SK-N-SH treated with all-trans-retinoic acid at 6 μM for 48 hours (cell line): ENCODE results near the gene COX19.

Experiments
- ATAC-seq: fragments of 200-7000 bp; cut with Tn5 transposase; 3 replicates; pipeline ENCODE4 v1.9.1; 2020; ENCODE audit warnings: mild to moderate bottlenecking, moderate library complexity
- ARNTL ChIP-seq: fragments of 450-650 bp; formaldehyde crosslinking; IDR thresholded peaks from 2 replicates; pipeline ENCODE4 v1.5.0; 2020; ENCODE audit warnings: low read depth, mild to moderate bottlenecking, moderate library complexity, borderline replicate concordance
- BACH2 ChIP-seq: fragments of 250-450 bp; sonication (Bioruptor Pico); IDR thresholded peaks from 2 replicates; pipeline ENCODE4 v1.9.0; 2021; ENCODE audit warnings: mild to moderate bottlenecking, borderline replicate concordance
- CSDC2 ChIP-seq: fragments of 250-450 bp; sonication (Bioruptor Pico); IDR thresholded peaks from 2 replicates; pipeline ENCODE4 v1.5.0; 2020; ENCODE audit warnings: mild to moderate bottlenecking, moderate library complexity
- CSRNP3 ChIP-seq: fragments of 250-450 bp; sonication (Bioruptor Pico); IDR thresholded peaks from 2 replicates; pipeline ENCODE4 v1.5.1; 2021; ENCODE audit warnings: mild to moderate bottlenecking, moderate library complexity
- ESRRG ChIP-seq: fragments of 250-450 bp; sonication (Bioruptor Pico); IDR thresholded peaks from 2 replicates; pipeline ENCODE4 v1.6.1; 2021; ENCODE audit warnings: mild to moderate bottlenecking
- GLIS3 ChIP-seq: fragments of 250-450 bp; sonication (Bioruptor Pico); IDR thresholded peaks from 2 replicates; pipeline ENCODE4 v1.5.0; 2020; ENCODE audit warnings: mild to moderate bottlenecking, moderate library complexity
- ISL1 ChIP-seq: fragments of 250-450 bp; sonication (Bioruptor Pico); IDR thresholded peaks from 2 replicates; pipeline ENCODE4 v2.1.2; 2022; ENCODE audit warnings: mild to moderate bottlenecking, moderate library complexity
- OSR1 ChIP-seq: fragments of 250-450 bp; sonication (Bioruptor Pico); IDR thresholded peaks from 2 replicates; pipeline ENCODE4 v1.8.0; 2022; ENCODE audit warnings: moderate library complexity, mild to moderate bottlenecking, inconsistent platforms
- PPARA ChIP-seq: fragments of 250-450 bp; sonication (Bioruptor Pico); IDR thresholded peaks from 2 replicates; pipeline ENCODE4 v1.5.0; 2020; ENCODE audit warnings: mild to moderate bottlenecking, borderline replicate concordance
- RARB ChIP-seq: fragments of 250-450 bp; sonication (Bioruptor Pico); IDR thresholded peaks from 2 replicates; pipeline ENCODE4 v1.8.0; 2021; ENCODE audit warnings: mild to moderate bottlenecking, moderate library complexity
- SNAI2 ChIP-seq: fragments of 250-450 bp; sonication (Bioruptor Pico); IDR thresholded peaks from 2 replicates; pipeline ENCODE4 v1.5.0; 2020; ENCODE audit warnings: mild to moderate bottlenecking, moderate library complexity
- TCF4 ChIP-seq: fragments of 250-450 bp; sonication (Bioruptor Pico); IDR thresholded peaks from 2 replicates; pipeline ENCODE4 v1.8.0; 2021; ENCODE audit warnings: mild to moderate bottlenecking, moderate library complexity, borderline replicate concordance
- TOX ChIP-seq: fragments of 250-450 bp; sonication (Bioruptor Pico); IDR thresholded peaks from 2 replicates; pipeline ENCODE4 v1.8.0; 2021; ENCODE audit warnings: mild to moderate bottlenecking, moderate library complexity, borderline replicate concordance
- ZC3H10 ChIP-seq: fragments of 250-450 bp; sonication (Bioruptor Pico); IDR thresholded peaks from 2 replicates; pipeline ENCODE4 v1.5.1; 2021; ENCODE audit warnings: mild to moderate bottlenecking, moderate library complexity
- ZFP3 ChIP-seq: fragments of 250-450 bp; sonication (Bioruptor Pico); IDR thresholded peaks from 2 replicates; pipeline ENCODE4 v1.5.0; 2020; ENCODE audit warnings: mild to moderate bottlenecking, moderate library complexity
- ZFP30 ChIP-seq: fragments of 450-650 bp; formaldehyde crosslinking; IDR thresholded peaks from 2 replicates; pipeline ENCODE4 v1.5.0; 2022; ENCODE audit warnings: mild to moderate bottlenecking, moderate library complexity
- ZNF565 ChIP-seq: fragments of 450-650 bp; formaldehyde crosslinking; conservative IDR thresholded peaks from 2 replicates; pipeline ENCODE4 v1.5.0; 2020; ENCODE audit warnings: low read depth, mild to moderate bottlenecking, moderate library complexity
- ZNF70 ChIP-seq: fragments of 450-650 bp; formaldehyde crosslinking; IDR thresholded peaks from 2 replicates; pipeline ENCODE4 v1.5.0; 2020; ENCODE audit warnings: mild to moderate bottlenecking, moderate library complexity
- ZNF8 ChIP-seq: fragments of 450-650 bp; formaldehyde crosslinking; IDR thresholded peaks from 2 replicates; pipeline ENCODE4 v1.5.0; 2020; ENCODE audit warnings: mild to moderate bottlenecking, moderate library complexity
- TF ChIP-seq, protein P1 (sequence below): fragments of 250-450 bp; sonication (Bioruptor Pico); IDR thresholded peaks from 2 replicates; pipeline ENCODE4 v1.8.0; 2021; ENCODE audit warnings: low read depth, mild to moderate bottlenecking, moderate library complexity, borderline replicate concordance
- TF ChIP-seq, protein P2 (sequence below): fragments of 250-450 bp; sonication (Bioruptor Pico); IDR thresholded peaks from 2 replicates; pipeline ENCODE4 v1.5.1; 2020; ENCODE audit warnings: low read depth, mild to moderate bottlenecking, moderate library complexity
- TF ChIP-seq, protein P3 (sequence below): fragments of 250-450 bp; sonication (Bioruptor Pico); IDR thresholded peaks from 2 replicates; pipeline ENCODE4 v1.8.0; 2020; ENCODE audit warnings: mild to moderate bottlenecking, moderate library complexity, borderline replicate concordance
- TF ChIP-seq, protein P4 (sequence below): fragments of 250-450 bp; sonication (Bioruptor Pico); IDR thresholded peaks from 2 replicates; pipeline ENCODE4 v1.5.0; 2020; ENCODE audit warnings: mild to moderate bottlenecking, moderate library complexity

Gene COX19

DNA sequence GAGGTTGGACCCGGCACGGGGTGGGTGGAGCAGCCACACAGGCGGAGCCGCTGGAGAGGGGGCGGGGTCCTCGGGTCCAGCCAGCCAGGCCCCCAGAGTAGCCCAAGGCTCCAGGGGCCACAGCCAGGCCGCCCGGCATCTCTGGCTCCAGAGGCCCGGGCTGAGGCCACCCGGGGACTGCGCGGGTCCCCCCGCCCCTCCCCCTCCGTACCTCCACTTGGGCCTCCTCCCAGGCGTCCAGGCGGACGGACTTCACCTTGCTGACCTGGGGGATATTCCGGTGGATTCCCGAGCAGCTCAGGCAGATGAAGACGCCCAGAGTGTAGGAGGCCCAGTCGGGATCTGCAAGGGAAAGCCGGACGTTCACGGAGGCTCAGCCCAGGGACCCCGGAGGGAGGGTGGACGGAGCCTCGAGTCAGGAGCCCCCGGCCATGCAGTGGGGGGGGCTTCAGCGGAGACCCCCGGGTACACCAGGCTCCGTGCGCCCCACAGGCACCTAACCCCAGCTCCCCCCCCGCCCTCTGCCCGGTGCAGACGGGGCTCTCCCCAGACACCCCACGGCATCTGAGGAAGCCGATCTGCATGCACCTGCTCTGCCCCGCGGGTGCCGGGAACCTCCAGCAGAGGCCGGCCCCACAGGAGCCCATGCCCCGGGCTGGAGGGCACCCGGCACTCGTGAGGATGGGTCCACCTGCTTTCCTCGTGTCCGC lies 40.0 kb downstream of the COX19 start:
- ATAC-seq, result no peak
- TF ChIP-seq, protein P1, sequence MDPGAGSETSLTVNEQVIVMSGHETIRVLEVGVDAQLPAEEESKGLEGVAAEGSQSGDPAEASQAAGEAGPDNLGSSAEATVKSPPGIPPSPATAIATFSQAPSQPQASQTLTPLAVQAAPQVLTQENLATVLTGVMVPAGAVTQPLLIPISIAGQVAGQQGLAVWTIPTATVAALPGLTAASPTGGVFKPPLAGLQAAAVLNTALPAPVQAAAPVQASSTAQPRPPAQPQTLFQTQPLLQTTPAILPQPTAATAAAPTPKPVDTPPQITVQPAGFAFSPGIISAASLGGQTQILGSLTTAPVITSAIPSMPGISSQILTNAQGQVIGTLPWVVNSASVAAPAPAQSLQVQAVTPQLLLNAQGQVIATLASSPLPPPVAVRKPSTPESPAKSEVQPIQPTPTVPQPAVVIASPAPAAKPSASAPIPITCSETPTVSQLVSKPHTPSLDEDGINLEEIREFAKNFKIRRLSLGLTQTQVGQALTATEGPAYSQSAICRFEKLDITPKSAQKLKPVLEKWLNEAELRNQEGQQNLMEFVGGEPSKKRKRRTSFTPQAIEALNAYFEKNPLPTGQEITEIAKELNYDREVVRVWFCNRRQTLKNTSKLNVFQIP, result no peak
- TF ChIP-seq RARB (CRISPR knock-in tag), result no peak
- no peak for TF ChIP-seq ZFP30 (CRISPR knock-in tag)
- no peak for TF ChIP-seq TOX (CRISPR knock-in tag)
- no peak for TF ChIP-seq OSR1 (CRISPR knock-in tag)
- TF ChIP-seq CSRNP3 (CRISPR knock-in tag), result no peak
- TF ChIP-seq GLIS3 (CRISPR knock-in tag), result no peak
- TF ChIP-seq CSDC2, result no peak
- TF ChIP-seq ZNF8 (CRISPR knock-in tag), result no peak
- TF ChIP-seq SNAI2, result no peak
- no peak for TF ChIP-seq BACH2 (CRISPR knock-in tag)
- TF ChIP-seq ESRRG (CRISPR knock-in tag), result no peak
- no peak for TF ChIP-seq TCF4 (CRISPR knock-in tag)
- no peak for TF ChIP-seq PPARA

DNA sequence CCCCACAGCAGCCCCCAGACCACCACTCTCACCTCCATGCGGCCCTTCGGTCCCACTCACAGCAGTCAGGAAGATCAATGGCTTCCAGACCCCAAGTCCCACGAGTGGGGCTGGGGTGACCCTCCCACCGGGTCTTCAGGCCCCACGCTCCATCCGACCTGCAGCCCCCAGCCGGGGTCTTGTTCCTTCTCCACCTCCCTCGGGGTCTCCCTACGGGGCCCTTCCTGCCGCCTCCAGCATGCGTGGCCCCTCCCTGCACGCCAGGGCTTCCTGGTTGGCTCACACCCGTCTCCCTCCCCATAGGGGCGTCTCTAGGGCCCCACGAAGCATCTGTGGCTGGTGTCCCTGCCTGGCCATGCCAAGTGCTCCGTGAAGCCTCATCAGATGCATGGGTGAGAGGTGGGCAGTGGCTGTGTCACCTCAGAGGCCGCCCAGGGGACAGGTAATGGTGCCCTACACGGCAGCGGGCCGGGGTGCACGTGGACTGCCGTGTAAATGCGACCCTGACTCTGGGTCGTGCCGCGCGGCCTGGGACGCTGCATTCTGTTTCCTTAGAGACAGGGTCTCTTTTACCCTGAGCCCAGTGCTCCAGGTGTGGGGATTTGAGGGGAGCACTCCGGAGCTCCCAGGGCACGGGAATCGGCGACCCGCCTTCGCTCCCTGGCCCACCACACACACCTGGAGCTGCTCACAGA lies 40.7 kb downstream of the COX19 start:
- no peak for ATAC-seq

More for the DNA sequence above, 40.7 kb downstream of the COX19 start:
- TF ChIP-seq ZC3H10 (CRISPR knock-in tag) (no peak), TCF4 (CRISPR knock-in tag) (no peak), PPARA (no peak), RARB (CRISPR knock-in tag) (no peak), TOX (CRISPR knock-in tag) (no peak), OSR1 (CRISPR knock-in tag) (no peak), ZNF70 (CRISPR knock-in tag) (no peak), ISL1 (no peak), ARNTL (CRISPR knock-in tag) (no peak), SNAI2 (no peak), ZFP3 (CRISPR knock-in tag) (no peak), ESRRG (CRISPR knock-in tag) (no peak), ZNF565 (CRISPR knock-in tag) (no peak)
- TF ChIP-seq, protein P2, sequence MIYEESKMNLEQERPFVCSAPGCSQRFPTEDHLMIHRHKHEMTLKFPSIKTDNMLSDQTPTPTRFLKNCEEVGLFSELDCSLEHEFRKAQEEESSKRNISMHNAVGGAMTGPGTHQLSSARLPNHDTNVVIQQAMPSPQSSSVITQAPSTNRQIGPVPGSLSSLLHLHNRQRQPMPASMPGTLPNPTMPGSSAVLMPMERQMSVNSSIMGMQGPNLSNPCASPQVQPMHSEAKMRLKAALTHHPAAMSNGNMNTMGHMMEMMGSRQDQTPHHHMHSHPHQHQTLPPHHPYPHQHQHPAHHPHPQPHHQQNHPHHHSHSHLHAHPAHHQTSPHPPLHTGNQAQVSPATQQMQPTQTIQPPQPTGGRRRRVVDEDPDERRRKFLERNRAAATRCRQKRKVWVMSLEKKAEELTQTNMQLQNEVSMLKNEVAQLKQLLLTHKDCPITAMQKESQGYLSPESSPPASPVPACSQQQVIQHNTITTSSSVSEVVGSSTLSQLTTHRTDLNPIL (CRISPR knock-in tag), result no peak
- TF ChIP-seq, protein P3, sequence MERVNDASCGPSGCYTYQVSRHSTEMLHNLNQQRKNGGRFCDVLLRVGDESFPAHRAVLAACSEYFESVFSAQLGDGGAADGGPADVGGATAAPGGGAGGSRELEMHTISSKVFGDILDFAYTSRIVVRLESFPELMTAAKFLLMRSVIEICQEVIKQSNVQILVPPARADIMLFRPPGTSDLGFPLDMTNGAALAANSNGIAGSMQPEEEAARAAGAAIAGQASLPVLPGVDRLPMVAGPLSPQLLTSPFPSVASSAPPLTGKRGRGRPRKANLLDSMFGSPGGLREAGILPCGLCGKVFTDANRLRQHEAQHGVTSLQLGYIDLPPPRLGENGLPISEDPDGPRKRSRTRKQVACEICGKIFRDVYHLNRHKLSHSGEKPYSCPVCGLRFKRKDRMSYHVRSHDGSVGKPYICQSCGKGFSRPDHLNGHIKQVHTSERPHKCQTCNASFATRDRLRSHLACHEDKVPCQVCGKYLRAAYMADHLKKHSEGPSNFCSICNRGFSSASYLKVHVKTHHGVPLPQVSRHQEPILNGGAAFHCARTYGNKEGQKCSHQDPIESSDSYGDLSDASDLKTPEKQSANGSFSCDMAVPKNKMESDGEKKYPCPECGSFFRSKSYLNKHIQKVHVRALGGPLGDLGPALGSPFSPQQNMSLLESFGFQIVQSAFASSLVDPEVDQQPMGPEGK (CRISPR knock-in tag), result no peak
- TF ChIP-seq, protein P1, result no peak
- TF ChIP-seq, protein P4, sequence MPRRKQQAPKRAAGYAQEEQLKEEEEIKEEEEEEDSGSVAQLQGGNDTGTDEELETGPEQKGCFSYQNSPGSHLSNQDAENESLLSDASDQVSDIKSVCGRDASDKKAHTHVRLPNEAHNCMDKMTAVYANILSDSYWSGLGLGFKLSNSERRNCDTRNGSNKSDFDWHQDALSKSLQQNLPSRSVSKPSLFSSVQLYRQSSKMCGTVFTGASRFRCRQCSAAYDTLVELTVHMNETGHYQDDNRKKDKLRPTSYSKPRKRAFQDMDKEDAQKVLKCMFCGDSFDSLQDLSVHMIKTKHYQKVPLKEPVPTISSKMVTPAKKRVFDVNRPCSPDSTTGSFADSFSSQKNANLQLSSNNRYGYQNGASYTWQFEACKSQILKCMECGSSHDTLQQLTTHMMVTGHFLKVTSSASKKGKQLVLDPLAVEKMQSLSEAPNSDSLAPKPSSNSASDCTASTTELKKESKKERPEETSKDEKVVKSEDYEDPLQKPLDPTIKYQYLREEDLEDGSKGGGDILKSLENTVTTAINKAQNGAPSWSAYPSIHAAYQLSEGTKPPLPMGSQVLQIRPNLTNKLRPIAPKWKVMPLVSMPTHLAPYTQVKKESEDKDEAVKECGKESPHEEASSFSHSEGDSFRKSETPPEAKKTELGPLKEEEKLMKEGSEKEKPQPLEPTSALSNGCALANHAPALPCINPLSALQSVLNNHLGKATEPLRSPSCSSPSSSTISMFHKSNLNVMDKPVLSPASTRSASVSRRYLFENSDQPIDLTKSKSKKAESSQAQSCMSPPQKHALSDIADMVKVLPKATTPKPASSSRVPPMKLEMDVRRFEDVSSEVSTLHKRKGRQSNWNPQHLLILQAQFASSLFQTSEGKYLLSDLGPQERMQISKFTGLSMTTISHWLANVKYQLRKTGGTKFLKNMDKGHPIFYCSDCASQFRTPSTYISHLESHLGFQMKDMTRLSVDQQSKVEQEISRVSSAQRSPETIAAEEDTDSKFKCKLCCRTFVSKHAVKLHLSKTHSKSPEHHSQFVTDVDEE (CRISPR knock-in tag), result no peak
